Fibroblast of peridontal ligament (primary cell): Measurements from ENCODE around the gene PRR4.

Source experiments
- DNase-seq: peaks from one replicate; pipeline ENCODE4 v3.0.0-alpha.2; 2010; ENCODE audit errors: extremely low read depth

Gene PRR4

DNA sequence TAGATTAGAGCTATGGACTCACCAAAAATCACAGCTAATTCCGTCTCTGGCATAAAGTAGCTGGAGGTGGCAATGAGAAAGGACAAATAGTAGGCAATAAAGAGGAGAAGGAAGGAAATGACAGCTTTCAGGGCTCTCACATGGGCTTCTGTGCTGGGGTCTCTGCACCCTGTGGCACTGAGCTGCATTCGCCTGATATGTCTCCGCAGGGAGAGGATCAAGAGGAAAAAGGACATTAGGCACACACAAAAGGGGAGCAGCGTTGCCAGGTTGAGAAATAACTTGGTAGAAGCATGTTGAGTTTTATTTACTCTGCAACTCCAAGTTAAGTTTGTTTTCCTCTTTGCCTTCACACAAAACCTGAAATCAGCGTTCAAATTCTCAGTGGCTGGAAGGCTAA, 47.5 kb downstream of the PRR4 start:
- DNase-seq = no peak
